H9 (cell line): Measurements from ENCODE around the gene ANKRD23. TPM values are rescaled to one million over a fixed set of nuclear protein-coding genes. Genes with fewer than 3 reads are reported as not detected.

ENCODE experiments used
- DNase-seq: peaks from one replicate; pipeline ENCODE4 v3.0.0-alpha.2; 2017
- H2AFZ ChIP-seq: one replicate; pipeline ENCODE4 v1.6.1; 2013; ENCODE audit warnings: mild to moderate bottlenecking, low read length, control low read depth, moderate library complexity
- H2AK5ac ChIP-seq: 2 replicates; pipeline ENCODE4 v1.6.1; 2013; ENCODE audit warnings: low read length, control low read depth, mixed read lengths; ENCODE audit not compliant: insufficient read length
- H2BK120ac ChIP-seq: one replicate; pipeline ENCODE4 v1.6.1; 2013; ENCODE audit warnings: low read depth, mild to moderate bottlenecking, low read length, control low read depth, inconsistent platforms; ENCODE audit not compliant: poor library complexity, severe bottlenecking
- H2BK12ac ChIP-seq: 2 replicates; pipeline ENCODE4 v1.6.1; 2013; ENCODE audit warnings: low read length, control low read depth, mixed read lengths, low read depth; ENCODE audit not compliant: insufficient read length
- H2BK15ac ChIP-seq: 2 replicates; pipeline ENCODE4 v1.6.1; 2013; ENCODE audit warnings: low read depth, low read length, control low read depth
- H2BK20ac ChIP-seq: one replicate; pipeline ENCODE4 v1.6.1; 2013; ENCODE audit warnings: low read depth, mild to moderate bottlenecking, low read length, control low read depth, inconsistent platforms; ENCODE audit not compliant: poor library complexity, severe bottlenecking
- H2BK5ac ChIP-seq: 2 replicates; pipeline ENCODE4 v1.6.1; 2013; ENCODE audit warnings: low read length, control low read depth, mixed read lengths; ENCODE audit not compliant: insufficient read length
- H3K14ac ChIP-seq: 2 replicates; pipeline ENCODE4 v1.6.1; 2013; ENCODE audit warnings: low read length, control low read depth; ENCODE audit not compliant: insufficient read depth
- H3K18ac ChIP-seq: 2 replicates; pipeline ENCODE4 v1.6.1; 2013; ENCODE audit warnings: low read depth, mild to moderate bottlenecking, mixed read lengths, low read length, control low read depth; ENCODE audit not compliant: insufficient read length
- H3K23ac ChIP-seq: 2 replicates; pipeline ENCODE4 v1.6.1; 2013; ENCODE audit warnings: low read length, control low read depth, mixed read lengths, low read depth; ENCODE audit not compliant: insufficient read length
- H3K23me2 ChIP-seq: 2 replicates; pipeline ENCODE4 v1.6.1; 2013; ENCODE audit warnings: low read depth, mild to moderate bottlenecking, mixed read lengths, low read length, control low read depth; ENCODE audit not compliant: insufficient read length, poor library complexity, severe bottlenecking
- H3K27ac ChIP-seq: 2 replicates; pipeline ENCODE4 v1.5.1; 2013; ENCODE audit warnings: low read length, control low read depth, mixed read lengths, low read depth; ENCODE audit not compliant: insufficient read length
- H3K27me3 ChIP-seq: 2 replicates; pipeline ENCODE4 v1.6.1; 2013; ENCODE audit warnings: low read length, control low read depth, inconsistent platforms; ENCODE audit not compliant: insufficient read depth
- H3K4ac ChIP-seq: 2 replicates; pipeline ENCODE4 v1.6.1; 2013; ENCODE audit warnings: low read depth, mild to moderate bottlenecking, control low read depth, inconsistent platforms, low read length, moderate library complexity
- H3K4me1 ChIP-seq: 2 replicates; pipeline ENCODE4 v1.6.1; 2013; ENCODE audit warnings: low read length, control low read depth, inconsistent platforms; ENCODE audit not compliant: insufficient read depth
- H3K4me2 ChIP-seq: 2 replicates; pipeline ENCODE4 v1.6.1; 2013; ENCODE audit warnings: low read length, control low read depth, mixed read lengths; ENCODE audit not compliant: insufficient read length, insufficient read depth
- H3K56ac ChIP-seq: 2 replicates; pipeline ENCODE4 v1.6.1; 2013; ENCODE audit warnings: low read depth, mild to moderate bottlenecking, mixed read lengths, low read length, control low read depth; ENCODE audit not compliant: insufficient read length
- H3K79me1 ChIP-seq: 2 replicates; pipeline ENCODE4 v1.6.1; 2013; ENCODE audit warnings: low read depth, mild to moderate bottlenecking, moderate library complexity, low read length, control low read depth, inconsistent platforms; ENCODE audit not compliant: insufficient read depth, poor library complexity, severe bottlenecking
- H3K79me2 ChIP-seq: 2 replicates; pipeline ENCODE4 v1.6.1; 2013; ENCODE audit warnings: low read length, control low read depth, inconsistent platforms; ENCODE audit not compliant: insufficient read depth
- H3K9ac ChIP-seq: 2 replicates; pipeline ENCODE4 v1.6.1; 2013; ENCODE audit warnings: low read length, control low read depth, mixed read lengths; ENCODE audit not compliant: insufficient read length; ENCODE audit errors: extremely low read depth
- H3K9me3 ChIP-seq: one replicate; pipeline ENCODE4 v1.6.1; 2013; ENCODE audit warnings: low read depth, low read length, inconsistent platforms; ENCODE audit not compliant: control insufficient read depth
- H3T11ph ChIP-seq: one replicate; pipeline ENCODE4 v1.6.1; 2013; ENCODE audit warnings: mild to moderate bottlenecking, low read length, control low read depth, inconsistent platforms
- H4K20me1 ChIP-seq: one replicate; pipeline ENCODE4 v1.6.1; 2013; ENCODE audit not compliant: control insufficient read depth, insufficient read length, insufficient read depth
- H4K5ac ChIP-seq: 2 replicates; pipeline ENCODE4 v1.6.1; 2013; ENCODE audit warnings: low read depth, mild to moderate bottlenecking, mixed read lengths, low read length, control low read depth; ENCODE audit not compliant: insufficient read length
- H4K8ac ChIP-seq: replicated peaks from 2 replicates; pipeline ENCODE4 v1.6.1; 2013; ENCODE audit warnings: low read length, control low read depth, mixed read lengths, low read depth; ENCODE audit not compliant: insufficient read length
- H4K91ac ChIP-seq: 2 replicates; pipeline ENCODE4 v1.6.1; 2013; ENCODE audit warnings: low read depth, mild to moderate bottlenecking, moderate library complexity, mixed read lengths, low read length, control low read depth; ENCODE audit not compliant: insufficient read length
- H3K27ac Mint-ChIP-seq, 3 experiments: 2 replicates in 2 of 3; 3 replicates in 1 of 3; pipeline ENCODE4 v1.8.0; 2020 to 2021; ENCODE audit warnings: mixed read lengths in 3 of 3, mild to moderate bottlenecking in 1 of 3, moderate library complexity in 1 of 3
- H3K27me3 Mint-ChIP-seq: 2 replicates; pipeline ENCODE4 v1.8.0; 2021; ENCODE audit warnings: low read depth, mild to moderate bottlenecking, moderate library complexity, mixed read lengths
- H3K36me3 Mint-ChIP-seq, 3 experiments: 2 replicates in 2 of 3; 3 replicates in 1 of 3; pipeline ENCODE4 v1.8.0; 2020 to 2021; ENCODE audit warnings: low read depth in 3 of 3, mixed read lengths in 3 of 3; ENCODE audit not compliant: insufficient read depth in 1 of 3
- H3K4me1 Mint-ChIP-seq, 2 experiments: 2 replicates each; pipeline ENCODE4 v1.8.0; 2020; ENCODE audit warnings: mixed read lengths in 2 of 2
- H3K4me3 Mint-ChIP-seq, 2 experiments: 2 replicates in 1 of 2; 3 replicates in 1 of 2; pipeline ENCODE4 v1.8.0; 2020 to 2021; ENCODE audit warnings: mild to moderate bottlenecking in 2 of 2, mixed read lengths in 2 of 2, moderate library complexity in 1 of 2
- H3K9me3 Mint-ChIP-seq, 2 experiments: 2 replicates in 1 of 2; 3 replicates in 1 of 2; pipeline ENCODE4 v1.8.0; 2020; ENCODE audit warnings: mild to moderate bottlenecking in 2 of 2, mixed read lengths in 2 of 2, moderate library complexity in 1 of 2
- CTCF ChIP-seq: fragments of 200-600 bp; sonication (generic); conservative IDR thresholded peaks from 3 replicates; pipeline ENCODE4 v1.8.0; 2021; ENCODE audit warnings: antibody characterized with exemption, mild to moderate bottlenecking
- WGBS: extraction: QIAGEN DNeasy Blood & Tissue Kit; methylation state at CpG from one replicate; pipeline ENCODE4 v1.1.7; 2013; ENCODE audit warnings: missing lambda C conversion rate, low lambda C conversion rate, mixed read lengths; ENCODE audit not compliant: insufficient read length; ENCODE audit errors: extremely low coverage; 5-methylcytosine and 5-hydroxymethylcytosine counted together
- total RNA-seq: library from RNA; stranded (reverse); gene quantifications from 2 replicates; pipeline ENCODE4 v1.2.1, GENCODE V29; 2021

Gene ANKRD23
- total RNA-seq, 1 experiment from 2014 or later = 2.4 TPM

- Mint-ChIP-seq H3K4me3 (no peak overlapping the region), H3K27me3 (no peaks in the 10 kb centered on the region; the same call in none of the 2 replicates), H3K4me1 (peaks cover 0 to 5% of the 10 kb centered on the region in 2 experiments; a peak in 2 of 4 replicates), H3K27ac (0 out of 7 replicates have a peak overlapping the region, but pooled peaks of 1 of the 3 experiments have one; percentile 66), H3K36me3 (peaks cover 16 to 20% (median 16%) of the 10 kb centered on the region in 3 experiments; a peak in 6 of 7 replicates), H3K9me3 (no peaks in the 10 kb centered on the region)
- DNase-seq = peak; percentile 29
- Histone ChIP-seq H3K4me1 (no peaks in the 10 kb centered on the region), H3K9ac (no peak overlapping the region), H2BK15ac (no peak overlapping the region), H3K56ac (no peak overlapping the region), H3K9me3 (no peaks in the 10 kb centered on the region), H4K8ac (no peak overlapping the region), H3K4ac (no peak overlapping the region), H3K27ac (no peak overlapping the region), H4K5ac (no peak overlapping the region), H4K91ac (no peak overlapping the region), H3K18ac (no peak overlapping the region), H3K23ac (no peak overlapping the region), H3K79me1 (no peaks in the 10 kb centered on the region), H3K4me2 (no peak overlapping the region), H2BK20ac (no peak overlapping the region), H2BK12ac (no peak overlapping the region), H3K23me2 (no peaks in the 10 kb centered on the region), H3K79me2 (no peaks in the 10 kb centered on the region), H3T11ph (no peak overlapping the region), H2BK5ac (no peak overlapping the region), H3K27me3 (no peaks in the 10 kb centered on the region), H3K14ac (no peak overlapping the region), H4K20me1 (no peaks in the 10 kb centered on the region), H2AK5ac (no peak overlapping the region), H2BK120ac (no peak overlapping the region), H2AFZ (no peak overlapping the region)
- no peak for TF ChIP-seq CTCF
- no CpG with 5 or more reads among the region's 17 CpGs for WGBS
Observed at GRCh38 chr2:96844405-96844808, 586 bp upstream of the ANKRD23 start.
